Transverse colon (tissue), 4 donors: ENCODE measurements around the gene DAND5. TPM values are rescaled to one million over a fixed set of nuclear protein-coding genes. Genes with fewer than 3 reads are reported as not detected.
"Not testable (repeated sequence)": the region's sequence is repeated elsewhere in the genome, so short reads cannot be mapped to it uniquely, and the experiment has no call there.

ENCODE experiments used
- DNase-seq: peaks from one replicate; pipeline ENCODE4 v3.0.0-alpha.2; 2019
- H3K27ac ChIP-seq, 4 donors: fragments of 200-600 bp; sonication (generic); 2 replicates each; pipeline ENCODE4 v1.5.1; 2016 to 2018; ENCODE audit warnings: inconsistent platforms in 4 of 4
- H3K27me3 ChIP-seq: fragments of 200-600 bp; sonication (generic); 2 replicates; pipeline ENCODE4 v1.5.1; 2017; ENCODE audit warnings: inconsistent platforms
- H3K36me3 ChIP-seq, 4 donors: fragments of 200-600 bp; sonication (generic); 2 replicates each; pipeline ENCODE4 v1.5.1; 2017 to 2019; ENCODE audit warnings: inconsistent platforms in 4 of 4
- H3K4me1 ChIP-seq, 4 donors: fragments of 200-600 bp; sonication (generic); 2 replicates each; pipeline ENCODE4 v1.5.1; 2017 to 2020; ENCODE audit warnings: inconsistent platforms in 4 of 4
- H3K4me3 ChIP-seq, 4 donors: fragments of 200-600 bp; sonication (generic); 1 replicate in 1 of 4; 2 replicates in 3 of 4; pipeline versions ENCODE4 v1.5.1 to v1.6.1; 2017 to 2019; ENCODE audit warnings: inconsistent platforms in 4 of 4
- H3K9me3 ChIP-seq, 2 donors: fragments of 200-600 bp; sonication (generic); 2 replicates each; pipeline ENCODE4 v1.5.1; 2017 to 2019; ENCODE audit warnings: inconsistent platforms in 2 of 2
- CTCF ChIP-seq, 5 experiments: fragments of 200-600 bp in 3 of 5; fragments of 450-650 bp in 2 of 5; sonication (generic) in 3 of 5; IDR thresholded peaks; 1 replicate in 2 of 5; 2 replicates in 3 of 5; pipeline ENCODE4 v1.5.1; 2016 to 2017; ENCODE audit warnings: antibody characterized with exemption in 5 of 5, inconsistent platforms in 3 of 5, mild to moderate bottlenecking in 2 of 5, moderate library complexity in 1 of 5
- EP300 ChIP-seq: sonication (generic); formaldehyde crosslinking; IDR thresholded peaks from one replicate; pipeline ENCODE4 v1.6.1; 2017; ENCODE audit warnings: antibody characterized with exemption, low read depth
- POLR2A ChIP-seq: fragments of 450-650 bp; IDR thresholded peaks from one replicate; pipeline ENCODE4 v1.6.1; 2016; ENCODE audit warnings: antibody characterized with exemption, mild to moderate bottlenecking, moderate library complexity
- POLR2AphosphoS5 ChIP-seq, 3 donors: sonication (generic); formaldehyde crosslinking; IDR thresholded peaks; one replicate each; pipeline ENCODE4 v1.6.1; 2016; ENCODE audit warnings: antibody characterized with exemption in 3 of 3
- WGBS, 2 donors: methylation state at CpG; one replicate each; pipeline ENCODE4 v1.1.5; 2018; ENCODE audit warnings: low coverage in 1 of 2; 5-methylcytosine and 5-hydroxymethylcytosine counted together
- in situ Hi-C, 4 donors: fragments of 200-750 bp; cut with MboI; loops; one replicate each; pipeline versions ENCODE4 v1.15.0 to v1.15.1; 2017; ENCODE audit warnings: low sequenced_read_pairs in 3 of 4, low pct_ligation_motif_present in 1 of 4, low pct_unique_long_range_greater_than_20kb in 1 of 4
- intact Hi-C: fragments of 100-400 bp; cut with DNase I; formaldehyde crosslinking; loops from one replicate; pipeline ENCODE4 v1.15.1; 2023; ENCODE audit warnings: low total_unique reads
- total RNA-seq, 4 donors: library from RNA; depleted of rRNA; stranded (reverse); fragments of >200 nt; gene quantifications; one replicate each; pipeline ENCODE4 v1.1.0, GENCODE V29; 2016

The DAND5 gene
- total RNA-seq, 4 donors from 2014 or later, result 0.27 to 0.32 TPM; not detected in 2

GRCh38 chr19:12953138-12953798 lies 16.1 kb upstream of the DAND5 start:
- WGBS, 2 donors, result 52 to 63% methylated on average over 5 to 11 of the region's 11 CpGs
- Histone ChIP-seq H3K4me3 (no peak overlapping the region), H3K36me3 (peaks cover 0 to 28% (median 12%) of the 10 kb centered on the region in 4 donors), H3K27me3 (no peaks in the 10 kb centered on the region), H3K9me3 (no peaks in the 10 kb centered on the region), H3K27ac (peak overlapping the region in 3 of 4 donors; percentile 48 to 88 (median 56)), H3K4me1 (peaks cover 0 to 48% (median 30%) of the 10 kb centered on the region in 4 donors)
- in situ Hi-C loops, result loop anchor here in 1 of 4 donors (25.0 kb wide), 1 partner anchor 309 kb away; no protein-coding TSS in a partner anchor
- DNase-seq, result no peak
- intact Hi-C loops, result no loop called here
- TF ChIP-seq POLR2AphosphoS5 (IDR thresholded peaks at IDR 0.05) (no peak), POLR2A (no peak), CTCF (IDR thresholded peaks at IDR 0.05) (no peak), EP300 (no peak)

GRCh38 chr19:12953799-12954611 lies 15.4 kb upstream of the DAND5 start:
- Histone ChIP-seq H3K27me3 (no peaks in the 10 kb centered on the region), H3K27ac (peak overlapping the region; percentile 36 to 88 (median 59)), H3K9me3 (no peaks in the 10 kb centered on the region), H3K36me3 (peaks cover 0 to 21% (median 8%) of the 10 kb centered on the region in 4 donors), H3K4me3 (no peak overlapping the region), H3K4me1 (peaks cover 0 to 48% (median 30%) of the 10 kb centered on the region in 4 donors)
- in situ Hi-C loops, result loop anchor here in 1 of 4 donors (25.0 kb wide), 1 partner anchor 308 kb away; no protein-coding TSS in a partner anchor
- WGBS, 2 donors, result 61% methylated on average over 12 of the region's 12 CpGs; no CpG with 5 or more reads in 1 of the 2 donors
- no peak for TF ChIP-seq POLR2AphosphoS5 (IDR thresholded peaks at IDR 0.05)
- no peak for TF ChIP-seq POLR2A
- TF ChIP-seq EP300, result no peak
- TF ChIP-seq CTCF (IDR thresholded peaks at IDR 0.05), result no peak
- no peak for DNase-seq
- intact Hi-C loops, result no loop called here

- Histone ChIP-seq H3K27ac (peak overlapping the region; percentile 36 to 88 (median 59)), H3K9me3 (no peaks in the 10 kb centered on the region), H3K4me1 (peaks cover 0 to 48% (median 30%) of the 10 kb centered on the region in 4 donors), H3K27me3 (no peaks in the 10 kb centered on the region), H3K4me3 (no peak overlapping the region), H3K36me3 (peaks cover 0 to 15% (median 5%) of the 10 kb centered on the region in 4 donors)
- in situ Hi-C loops, result loop anchor here in 1 of 4 donors (25.0 kb wide), 1 partner anchor 308 kb away; no protein-coding TSS in a partner anchor
- intact Hi-C loops, result no loop called here
- no CpG with 5 or more reads among the region's 1 CpG for WGBS, 2 donors
- TF ChIP-seq POLR2A (no peak), EP300 (no peak), POLR2AphosphoS5 (IDR thresholded peaks at IDR 0.05) (no peak), CTCF (IDR thresholded peaks at IDR 0.05) (no peak)
- DNase-seq, result no peak
Measured at GRCh38 chr19:12954612-12954962, 14.8 kb upstream of the DAND5 start.

GRCh38 chr19:12955575-12955974 lies 13.8 kb upstream of the DAND5 start:
- H3K27ac ChIP-seq, result peak overlapping the region; percentile 36 to 95 (median 90)

More at GRCh38 chr19:12955575-12955974, 13.8 kb upstream of the DAND5 start:
- H3K9me3 ChIP-seq, H3K4me3 ChIP-seq, H3K27me3 ChIP-seq, H3K36me3 ChIP-seq, DNase-seq, intact Hi-C loops: not testable (repeated sequence)
- WGBS, 2 donors, result 85% methylated on average over 9 of the region's 9 CpGs; no CpG with 5 or more reads in 1 of the 2 donors
- H3K4me1 ChIP-seq, result peaks cover 0 to 48% (median 30%) of the 10 kb centered on the region in 4 donors
- in situ Hi-C loops, result loop anchor here in 1 of 4 donors (25.0 kb wide), 1 partner anchor 307 kb away; no protein-coding TSS in a partner anchor
